DMS53 (cell line): ENCODE data around the gene LCE1F.

Source experiments
- DNase-seq: peaks from one replicate; lab custom pipeline; 2025; lab: John Stamatoyannopoulos, UW

The LCE1F gene

DNA sequence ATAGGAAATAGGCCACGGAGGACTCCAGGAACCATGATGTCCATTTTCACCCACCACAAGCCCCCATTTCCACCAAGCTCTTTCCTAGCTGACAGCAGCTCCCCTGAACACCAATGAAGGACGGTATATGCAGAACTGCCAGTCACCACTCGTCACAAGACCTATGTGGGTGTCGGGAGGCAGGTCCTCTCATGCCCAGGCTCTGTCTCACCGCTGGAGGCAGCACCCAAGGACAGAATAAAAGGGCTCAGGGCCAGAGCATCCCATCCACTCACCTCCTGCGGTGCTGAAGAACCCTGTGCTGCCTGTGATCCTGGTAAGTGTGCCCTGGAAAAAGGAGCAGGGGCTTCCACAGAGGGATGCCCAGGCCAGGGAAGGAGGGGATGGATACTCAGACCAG lies at the start of gene LCE1F:
Gene LCE1F (plus strand): TSS at position 266 of the 400 bp plus-strand sequence. CDS start 1,232 bp downstream, outside the sequence.
- DNase-seq: no peak

- DNase-seq: no peak
Measured at GRCh38 chr1:152725261-152725660, 49.7 kb upstream of the LCE1F start.

- no peak for DNase-seq
Measured at GRCh38 chr1:152728986-152729385, 46.0 kb upstream of the LCE1F start.

DNA sequence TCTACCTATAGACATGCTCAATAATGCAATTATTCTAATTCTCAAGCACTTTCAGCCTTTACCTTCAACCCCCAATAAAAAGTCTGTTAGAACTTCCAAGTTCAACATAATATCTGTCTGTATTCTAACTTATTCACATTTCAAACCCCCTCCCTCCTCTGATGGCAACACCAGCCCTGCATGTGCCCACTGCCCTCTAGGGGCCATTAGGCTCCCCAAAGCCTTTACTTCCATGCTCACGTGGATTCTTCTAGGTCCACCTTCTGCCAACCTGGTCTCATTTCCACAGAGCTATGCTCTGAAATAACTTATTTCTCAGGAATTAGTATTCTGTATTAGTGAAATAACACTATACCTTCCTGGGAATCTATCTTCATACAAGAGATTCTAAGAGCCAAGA lies 39.3 kb upstream of the LCE1F start:
- DNase-seq: peak; percentile 4

GRCh38 chr1:152737997-152738396 lies 36.9 kb upstream of the LCE1F start:
- no peak for DNase-seq

DNA sequence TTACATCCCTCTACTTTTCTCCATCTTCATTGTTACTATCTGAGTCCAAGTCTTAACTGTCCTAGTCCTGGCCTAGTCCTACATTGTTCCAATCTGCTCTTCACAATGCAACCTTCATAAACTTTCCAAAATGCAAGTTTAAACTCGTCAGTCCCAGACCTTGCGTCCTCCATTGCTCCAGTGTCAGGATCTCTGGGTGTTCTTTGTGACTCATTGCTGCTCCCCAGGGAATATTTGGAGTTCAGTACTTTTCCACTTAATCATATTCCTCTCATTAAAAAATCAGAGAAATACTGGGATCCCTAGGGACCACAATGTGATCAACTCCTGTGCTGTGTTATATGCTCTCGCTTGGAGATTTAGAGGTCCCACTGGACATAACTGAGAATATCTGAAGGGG lies 35.1 kb upstream of the LCE1F start:
- no peak for DNase-seq

- no peak for DNase-seq
Measured at GRCh38 chr1:152741656-152742055, 33.3 kb upstream of the LCE1F start.

DNA sequence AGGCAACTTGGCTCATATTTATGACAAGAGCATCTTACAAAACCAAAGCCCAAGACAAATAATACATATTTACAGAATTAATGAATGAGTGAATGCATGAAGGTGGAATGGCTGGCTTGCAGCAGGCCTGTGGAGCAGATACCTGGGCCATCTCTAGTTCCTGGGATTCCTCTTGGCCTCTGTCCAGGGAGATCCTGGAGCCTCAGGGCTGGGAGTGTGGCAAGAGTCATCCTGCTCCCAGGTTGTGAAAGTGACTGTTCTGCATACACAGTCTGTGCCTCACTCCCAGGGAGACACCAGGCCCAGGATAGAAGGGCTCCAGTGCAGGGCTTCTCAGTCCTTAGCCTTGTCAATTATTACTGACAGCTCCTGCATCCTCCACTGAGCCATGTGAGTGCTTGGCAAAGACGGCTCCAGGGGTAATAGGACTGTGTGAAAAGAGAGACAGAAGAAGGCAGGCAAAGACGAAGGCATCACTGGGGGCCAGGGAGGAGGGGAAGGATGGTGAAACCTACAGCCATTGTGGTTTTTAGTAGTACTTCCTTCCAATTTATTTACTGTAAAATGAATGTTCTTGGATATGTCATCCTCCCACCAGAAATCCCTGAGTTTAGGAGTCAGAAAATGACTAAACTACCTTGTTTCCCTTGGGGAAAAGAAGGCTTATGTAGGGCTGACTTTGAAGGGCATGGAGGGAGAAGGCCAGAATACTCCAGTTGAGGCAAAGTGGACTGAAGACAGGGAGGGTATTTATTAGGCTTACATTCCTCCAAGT lies 31.4 kb upstream of the LCE1F start:
- no peak for DNase-seq

DNA sequence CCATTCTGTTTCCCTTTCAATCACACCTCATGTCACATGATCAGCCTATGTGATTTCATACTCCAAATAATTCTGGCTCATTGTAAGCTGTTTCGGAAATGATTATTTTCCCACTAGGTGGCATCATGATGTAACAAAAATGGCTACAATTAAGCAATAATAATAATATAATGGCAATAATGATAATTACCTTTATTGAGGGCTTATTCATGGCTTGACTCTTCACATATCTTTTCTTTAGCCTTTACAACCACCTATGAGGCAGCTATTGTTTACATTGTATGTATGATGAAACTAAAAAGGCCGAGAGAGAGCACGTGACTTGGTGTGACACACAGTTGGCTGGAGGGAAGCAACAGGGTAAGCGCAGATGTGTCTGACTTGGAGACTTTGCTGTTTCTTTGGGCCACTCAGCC lies 29.6 kb upstream of the LCE1F start:
- peak; percentile 33 for DNase-seq

GRCh38 chr1:152745765-152746444 lies 29.0 kb upstream of the LCE1F start:
- DNase-seq: no peak

DNA sequence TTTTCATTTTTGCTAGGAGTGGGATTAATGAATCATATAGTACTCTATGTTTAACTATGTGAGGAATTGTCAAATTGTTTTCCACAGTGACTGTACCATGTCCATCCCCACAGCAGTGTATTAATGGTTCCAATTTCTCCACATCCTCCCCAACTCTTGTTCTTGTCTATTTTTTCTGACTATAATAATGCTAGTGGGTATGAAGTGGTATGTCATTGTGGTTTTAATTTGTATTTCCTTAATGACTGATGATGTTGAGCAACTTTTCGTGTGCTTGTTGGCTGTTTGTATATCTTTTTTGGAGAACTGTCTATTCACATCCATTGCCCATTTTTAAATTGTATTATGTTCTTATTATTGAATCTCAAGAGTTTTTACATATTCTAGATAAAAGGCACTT lies 27.1 kb upstream of the LCE1F start:
- no peak for DNase-seq

DNA sequence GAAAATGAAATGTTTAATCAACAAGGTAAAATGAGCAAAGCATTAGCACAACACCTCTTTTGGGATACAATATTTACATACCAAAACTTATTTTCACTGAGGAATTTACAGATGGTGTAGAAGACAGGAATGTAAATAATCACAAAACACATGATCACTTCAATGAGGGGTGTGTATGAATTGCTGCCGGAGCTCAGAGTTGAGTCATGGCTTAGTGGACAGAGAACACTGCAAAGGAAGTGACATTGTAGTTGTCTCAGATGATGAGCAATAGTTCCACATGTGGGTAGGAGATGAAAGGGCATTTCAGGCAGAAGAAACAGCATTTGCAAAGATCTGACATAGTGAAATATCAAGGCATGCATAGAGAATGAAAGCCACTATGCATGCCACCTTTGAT lies 22.7 kb upstream of the LCE1F start:
- DNase-seq: no peak

DNA sequence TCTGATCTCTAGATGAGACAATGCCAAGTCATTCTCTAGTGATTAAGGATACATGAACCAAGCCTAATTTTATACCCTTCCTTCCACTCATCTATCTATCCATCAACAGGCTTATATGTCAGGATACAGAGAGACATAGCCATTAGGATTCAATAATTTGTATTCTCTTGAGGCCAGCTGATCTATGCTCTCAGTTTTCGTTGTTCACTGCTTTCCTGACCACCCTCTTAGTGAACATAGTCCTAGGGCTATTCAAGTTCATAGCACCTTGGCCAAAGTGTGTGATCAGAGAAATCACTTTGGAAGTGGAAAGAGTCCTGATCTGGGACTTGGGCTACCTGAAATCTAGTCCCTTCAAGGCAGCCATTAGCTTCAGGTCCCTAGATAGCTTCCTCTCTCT lies 21.4 kb upstream of the LCE1F start:
- no peak for DNase-seq

DNA sequence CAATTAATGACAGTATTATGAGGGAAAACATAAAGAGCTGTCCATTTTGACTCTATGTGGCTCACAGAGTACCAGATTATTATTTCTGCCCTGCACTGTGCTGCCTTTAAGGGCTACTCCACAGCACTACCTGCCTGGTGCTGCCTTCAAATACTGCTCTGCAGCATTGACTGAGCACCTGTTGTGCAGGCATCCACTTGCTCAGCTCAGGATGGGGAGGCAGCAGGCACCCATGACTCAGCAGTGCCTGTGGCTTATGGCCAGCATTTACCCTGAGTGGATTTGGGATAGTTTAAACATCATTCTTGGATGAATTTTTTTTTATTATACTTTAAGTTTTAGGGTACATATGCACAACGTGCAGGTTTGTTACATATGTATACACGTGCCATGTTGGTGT lies 18.1 kb upstream of the LCE1F start:
- DNase-seq: peak; percentile 5

DNA sequence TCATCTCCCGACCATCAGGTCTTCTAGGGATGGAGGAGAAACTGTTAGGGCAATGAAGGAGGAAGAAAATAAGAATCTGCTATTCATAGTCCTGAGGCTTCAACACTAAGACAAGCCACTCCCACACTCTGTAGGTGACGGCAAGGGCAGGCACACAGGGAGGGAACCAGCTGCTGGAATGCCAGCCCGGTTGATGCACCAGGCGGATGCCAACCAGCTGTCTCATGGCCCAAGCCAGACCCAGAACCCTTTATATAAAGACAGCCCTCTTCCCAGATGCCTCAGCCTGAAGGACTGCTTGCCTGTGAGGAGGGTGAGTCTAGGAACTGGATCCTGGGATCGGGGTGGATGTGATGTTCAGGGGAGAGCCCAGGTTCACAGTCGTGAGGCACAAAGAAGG lies 17.2 kb upstream of the LCE1F start, which contains the start of gene KPRP:
Gene KPRP (plus strand): TSS at position 279 of the 400 bp plus-strand sequence. CDS start 1,564 bp downstream, outside the sequence.
- no peak for DNase-seq

DNA sequence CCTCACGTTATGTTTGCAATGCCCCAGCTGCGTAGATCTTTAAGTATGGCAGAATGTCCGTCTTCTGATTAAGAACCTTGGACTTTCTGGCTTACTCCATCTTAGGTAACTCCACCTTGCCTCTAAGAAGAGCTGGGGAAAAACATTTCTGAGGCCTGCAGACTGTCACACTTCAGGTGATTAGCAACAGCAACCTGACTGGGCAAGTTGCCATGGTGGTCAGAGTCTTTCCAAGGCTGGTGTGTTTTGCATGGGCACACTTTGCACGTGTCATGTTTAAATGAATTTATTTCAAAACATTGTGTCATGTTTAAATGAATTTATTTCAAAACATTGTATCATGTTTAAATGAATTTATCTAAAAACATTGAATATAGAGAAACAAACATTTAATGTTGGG lies 16.3 kb upstream of the LCE1F start:
- no peak for DNase-seq

- no peak for DNase-seq
Measured at GRCh38 chr1:152759453-152760173, 15.3 kb upstream of the LCE1F start.

GRCh38 chr1:152760551-152761190 lies 14.3 kb upstream of the LCE1F start:
- DNase-seq: no peak

DNA sequence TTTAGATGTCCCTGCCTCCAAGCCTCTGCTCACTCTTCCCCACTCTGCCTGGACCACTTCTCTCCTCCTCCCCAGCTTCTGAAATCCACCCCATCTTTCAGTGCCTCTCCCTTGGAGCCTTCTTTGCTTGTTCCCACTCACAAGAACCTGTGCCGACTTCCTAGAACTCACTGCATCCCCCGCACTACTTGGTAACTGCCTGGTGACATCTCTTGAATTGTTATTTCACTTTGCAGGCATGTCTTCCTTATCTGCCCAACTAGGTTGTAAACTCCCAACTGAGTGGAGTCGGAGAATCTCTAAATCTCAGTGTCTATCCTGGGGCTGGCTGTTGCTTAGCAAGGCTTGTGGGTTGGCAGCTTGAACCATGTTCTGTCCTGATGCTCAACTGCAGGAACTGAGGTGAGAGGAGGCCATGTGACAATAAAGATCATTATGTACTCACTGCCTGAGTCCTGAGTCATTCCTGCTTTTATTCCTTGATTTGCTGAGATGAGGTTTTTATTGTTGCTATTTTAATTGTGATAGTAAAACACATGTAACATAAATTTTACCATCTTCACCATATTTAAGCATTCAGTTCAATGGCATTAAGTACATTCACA lies 13.2 kb upstream of the LCE1F start:
- DNase-seq: no peak

DNA sequence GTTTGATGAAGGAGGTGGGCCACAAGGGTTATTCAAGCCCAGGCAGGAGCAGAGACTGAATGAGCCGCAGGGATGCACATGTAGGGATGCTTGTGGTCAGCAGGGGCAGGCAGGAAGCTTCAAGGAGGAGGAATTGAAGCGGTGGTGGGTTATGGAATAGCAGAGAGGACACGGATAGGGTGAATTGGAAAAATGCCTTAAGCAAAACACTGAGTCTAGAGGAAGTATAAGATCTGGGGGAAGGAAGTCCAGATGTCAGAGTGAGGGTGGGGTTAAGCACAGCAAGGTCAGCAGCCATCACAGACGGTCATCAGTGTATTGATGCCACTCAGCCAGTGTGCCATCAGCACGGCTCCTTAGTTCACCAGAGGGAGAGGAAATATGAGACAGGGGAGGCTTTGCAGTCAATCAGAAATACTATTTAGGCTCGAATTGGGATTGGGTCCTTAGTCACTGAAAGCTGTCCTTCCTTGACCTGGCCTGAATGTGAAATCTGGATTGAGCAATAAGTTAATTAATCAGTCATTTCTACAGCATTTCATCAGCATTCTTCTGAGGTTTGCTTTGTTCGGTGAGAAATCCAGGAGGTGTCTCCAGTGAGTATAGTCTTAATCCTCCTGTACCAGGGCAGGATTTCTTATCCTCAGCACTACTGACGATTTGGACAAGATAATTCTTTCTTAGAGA lies 6.0 kb upstream of the LCE1F start:
- no peak for DNase-seq

- no peak for DNase-seq
Measured at GRCh38 chr1:152770411-152770810, 4.5 kb upstream of the LCE1F start.
